ENCODE results near the gene RFC5. TPM values are rescaled to one million over a fixed set of nuclear protein-coding genes. Genes with fewer than 3 reads are reported as not detected.
"Not testable (repeated sequence)": the region's sequence is repeated elsewhere in the genome, so short reads cannot be mapped to it uniquely, and the experiment has no call there.

RFC5 gene
- total RNA-seq, 2 experiments from 2014 or later, result 39.7 to 41.0 TPM

GRCh38 chr12:117986705-117987469 is 29.6 kb upstream of the RFC5 start:
- no peak for DNase-seq
- Mint-ChIP-seq H3K27ac (no peak overlapping the region), H3K4me1 (no peaks in the 10 kb centered on the region), H3K9me3 (peaks cover 3% of the 10 kb centered on the region), H3K36me3 (ENCODE audit: low read depth) (no peaks in the 10 kb centered on the region), H3K4me3 (no peak overlapping the region), H3K27me3 (peaks cover 3% of the 10 kb centered on the region)
- ChIA-PET CTCF (interaction anchor here (0.6 to 0.7 kb wide), 2 partner anchors 868 to 1682 kb away, joined by 4 read pairs; no protein-coding TSS in a partner anchor), POLR2A (no interaction called here)

GRCh38 chr12:117994551-117995438 is 21.7 kb upstream of the RFC5 start:
- H3K27ac Mint-ChIP-seq, result no peak overlapping the region
- no peaks in the 10 kb centered on the region for H3K4me1 Mint-ChIP-seq
- CTCF ChIA-PET, result no interaction called here
- no peaks in the 10 kb centered on the region for H3K36me3 Mint-ChIP-seq (ENCODE audit: low read depth)
- peaks cover 3% of the 10 kb centered on the region for H3K27me3 Mint-ChIP-seq
- no peak for DNase-seq
- POLR2A ChIA-PET, result interaction anchor here (0.9 kb wide), 1 partner anchor 120 kb away, joined by 3 read pairs; no protein-coding TSS in a partner anchor
- H3K4me3 Mint-ChIP-seq, result no peak overlapping the region
- peaks cover 3% of the 10 kb centered on the region for H3K9me3 Mint-ChIP-seq

- Mint-ChIP-seq H3K9me3 (peaks cover 3% of the 10 kb centered on the region), H3K4me3 (no peak overlapping the region), H3K36me3 (ENCODE audit: low read depth) (no peaks in the 10 kb centered on the region), H3K27ac (no peak overlapping the region), H3K27me3 (no peaks in the 10 kb centered on the region), H3K4me1 (no peaks in the 10 kb centered on the region)
- ChIA-PET POLR2A (interaction anchor here (1.4 kb wide), 1 partner anchor 18 kb away, joined by 3 read pairs; the partner anchor contains the start of gene RFC5), CTCF (no interaction called here)
- DNase-seq, result no peak
These were observed 17.8 kb upstream of the RFC5 start for GRCh38 chr12:117998719-117999118.

GRCh38 chr12:117999806-118000205 is 16.7 kb upstream of the RFC5 start:
- not testable (repeated sequence) for H3K9me3 Mint-ChIP-seq; DNase-seq; H3K27me3 Mint-ChIP-seq; H3K4me3 Mint-ChIP-seq; H3K27ac Mint-ChIP-seq; H3K4me1 Mint-ChIP-seq; H3K36me3 Mint-ChIP-seq (ENCODE audit: low read depth)
- POLR2A ChIA-PET, result interaction anchor here (1.4 kb wide), 1 partner anchor 17 kb away, joined by 3 read pairs; the partner anchor contains the start of gene RFC5
- CTCF ChIA-PET, result interaction anchor here (1.0 kb wide), 1 partner anchor 27 kb away, joined by 3 read pairs; no protein-coding TSS in a partner anchor

- no peaks in the 10 kb centered on the region for H3K9me3 Mint-ChIP-seq
- H3K27ac Mint-ChIP-seq, result no peak overlapping the region
- no peak for DNase-seq
- peaks cover 2% of the 10 kb centered on the region for H3K4me1 Mint-ChIP-seq
- no peaks in the 10 kb centered on the region for H3K36me3 Mint-ChIP-seq (ENCODE audit: low read depth)
- peaks cover 4% of the 10 kb centered on the region for H3K27me3 Mint-ChIP-seq
- POLR2A ChIA-PET, result no interaction called here
- CTCF ChIA-PET, result no interaction called here
- no peak overlapping the region for H3K4me3 Mint-ChIP-seq
These were observed 5.6 kb upstream of the RFC5 start for GRCh38 chr12:118010903-118011302.

GRCh38 chr12:118011377-118011776 is 5.1 kb upstream of the RFC5 start:
- CTCF ChIA-PET, result no interaction called here
- peaks cover 4% of the 10 kb centered on the region for H3K27me3 Mint-ChIP-seq
- H3K9me3 Mint-ChIP-seq, result no peaks in the 10 kb centered on the region
- H3K27ac Mint-ChIP-seq, result no peak overlapping the region
- no peak overlapping the region for H3K4me3 Mint-ChIP-seq
- H3K4me1 Mint-ChIP-seq, result peaks cover 7% of the 10 kb centered on the region
- H3K36me3 Mint-ChIP-seq (ENCODE audit: low read depth), result no peaks in the 10 kb centered on the region
- POLR2A ChIA-PET, result no interaction called here
- DNase-seq, result no peak

GRCh38 chr12:118011961-118012360 is 4.5 kb upstream of the RFC5 start:
- ChIA-PET POLR2A (no interaction called here), CTCF (no interaction called here)
- no peaks in the 10 kb centered on the region for H3K36me3 Mint-ChIP-seq (ENCODE audit: low read depth)
- no peak overlapping the region for H3K27ac Mint-ChIP-seq
- H3K9me3 Mint-ChIP-seq, result no peaks in the 10 kb centered on the region
- H3K27me3 Mint-ChIP-seq, result peaks cover 4% of the 10 kb centered on the region
- no peak for DNase-seq
- no peak overlapping the region for H3K4me3 Mint-ChIP-seq
- H3K4me1 Mint-ChIP-seq, result peaks cover 10% of the 10 kb centered on the region

- H3K27me3 Mint-ChIP-seq, result peaks cover 4% of the 10 kb centered on the region
- H3K9me3 Mint-ChIP-seq, result no peaks in the 10 kb centered on the region
- H3K4me3 Mint-ChIP-seq, result no peak overlapping the region
- POLR2A ChIA-PET, result no interaction called here
- no peak for DNase-seq
- H3K4me1 Mint-ChIP-seq, result peaks cover 20% of the 10 kb centered on the region
- peaks cover 6% of the 10 kb centered on the region for H3K36me3 Mint-ChIP-seq (ENCODE audit: low read depth)
- CTCF ChIA-PET, result no interaction called here
- no peak overlapping the region for H3K27ac Mint-ChIP-seq
These were observed 3.2 kb upstream of the RFC5 start for GRCh38 chr12:118013283-118013682.

GRCh38 chr12:118015306-118015705 is 1.2 kb upstream of the RFC5 start:
- H3K4me1 Mint-ChIP-seq, result peaks cover 29% of the 10 kb centered on the region
- H3K27me3 Mint-ChIP-seq, result peaks cover 4% of the 10 kb centered on the region
- H3K36me3 Mint-ChIP-seq (ENCODE audit: low read depth), result peaks cover 24% of the 10 kb centered on the region
- no peak overlapping the region for H3K27ac Mint-ChIP-seq
- CTCF ChIA-PET, result no interaction called here
- no peaks in the 10 kb centered on the region for H3K9me3 Mint-ChIP-seq
- no peak for DNase-seq
- no peak overlapping the region for H3K4me3 Mint-ChIP-seq
- POLR2A ChIA-PET, result no interaction called here

GRCh38 chr12:118015944-118016343 is 559 bp upstream of the RFC5 start:
- ChIA-PET CTCF (interaction anchor here (0.6 to 3.0 kb wide), 7 partner anchors 39 to 822 kb away, joined by 3 to 14 read pairs (median 6); partner anchors contain the start of genes KSR2 and SUDS3), POLR2A (interaction anchor here (1.0 to 2.4 kb wide), 8 partner anchors 13 to 360 kb away, joined by 3 to 40 read pairs (median 6); partner anchors contain the start of genes PEBP1, SUDS3 and WSB2)
- Mint-ChIP-seq H3K27ac (no peak overlapping the region), H3K27me3 (peaks cover 4% of the 10 kb centered on the region), H3K9me3 (no peaks in the 10 kb centered on the region), H3K4me1 (peaks cover 29% of the 10 kb centered on the region), H3K36me3 (ENCODE audit: low read depth) (peaks cover 30% of the 10 kb centered on the region), H3K4me3 (peak overlapping the region; percentile 84)
- DNase-seq, result no peak

GRCh38 chr12:118017926-118018325 is 1.4 kb downstream of the RFC5 start:
- no peaks in the 10 kb centered on the region for H3K9me3 Mint-ChIP-seq
- H3K27ac Mint-ChIP-seq, result peak overlapping the region; percentile 26
- CTCF ChIA-PET, result interaction anchor here (1.2 to 3.0 kb wide), 3 partner anchors 37 to 359 kb away, joined by 4 to 14 read pairs (median 11); partner anchors contain the start of gene SUDS3
- peaks cover 47% of the 10 kb centered on the region for H3K36me3 Mint-ChIP-seq (ENCODE audit: low read depth)
- DNase-seq, result no peak
- peaks cover 33% of the 10 kb centered on the region for H3K4me1 Mint-ChIP-seq
- peaks cover 4% of the 10 kb centered on the region for H3K27me3 Mint-ChIP-seq
- POLR2A ChIA-PET, result interaction anchor here (1.1 to 2.4 kb wide), 6 partner anchors 11 to 119 kb away, joined by 3 to 40 read pairs (median 9); partner anchors contain the start of genes PEBP1 and WSB2
- peak overlapping the region; percentile 74 for H3K4me3 Mint-ChIP-seq

- Mint-ChIP-seq H3K4me1 (peaks cover 33% of the 10 kb centered on the region), H3K27ac (no peak overlapping the region), H3K27me3 (no peaks in the 10 kb centered on the region), H3K36me3 (ENCODE audit: low read depth) (peaks cover 60% of the 10 kb centered on the region), H3K4me3 (no peak overlapping the region), H3K9me3 (no peaks in the 10 kb centered on the region)
- ChIA-PET CTCF (no interaction called here), POLR2A (interaction anchor here (0.7 to 1.5 kb wide), 2 partner anchors 8 to 13 kb away, joined by 4 read pairs; no protein-coding TSS in a partner anchor)
- DNase-seq, result no peak
These were observed 3.5 kb downstream of the RFC5 start for GRCh38 chr12:118020036-118020435.
